WTC11 (cell line): Measurements from ENCODE around the gene CHMP5. TPM values are rescaled to one million over a fixed set of nuclear protein-coding genes. Genes with fewer than 3 reads are reported as not detected.

ENCODE experiments used
- ATAC-seq: fragments of 200-7000 bp; cut with Tn5 transposase; 2 replicates; pipeline ENCODE4 v1.10.0; 2021; ENCODE audit warnings: mild to moderate bottlenecking, moderate library complexity
- CTCF ChIA-PET: fragments of 300-600 bp; sonication (Branson Sonifier 250); formaldehyde crosslinking; loops from one replicate; lab custom pipeline; 2021; ENCODE audit warnings: antibody characterized with exemption; lab: Charles Lee
- POLR2A ChIA-PET: fragments of 350-600 bp; sonication (Branson Sonifier 250); formaldehyde crosslinking; loops from one replicate; lab custom pipeline; 2021; ENCODE audit warnings: antibody characterized with exemption; lab: Charles Lee
- DNase-seq: peaks from one replicate; pipeline ENCODE4 v3.0.0; 2021; ENCODE audit warnings: low spot score
- H3K27ac Mint-ChIP-seq: 2 replicates; pipeline ENCODE4 v1.8.0; 2021; ENCODE audit warnings: mixed read lengths
- H3K27me3 Mint-ChIP-seq: 2 replicates; pipeline ENCODE4 v1.8.0; 2021; ENCODE audit warnings: low read depth, mild to moderate bottlenecking, moderate library complexity, mixed read lengths
- H3K36me3 Mint-ChIP-seq: 2 replicates; pipeline ENCODE4 v1.8.0; 2021; ENCODE audit warnings: mixed read lengths
- H3K4me1 Mint-ChIP-seq: 2 replicates; pipeline ENCODE4 v1.8.0; 2022; ENCODE audit warnings: mixed read lengths
- H3K4me3 Mint-ChIP-seq: 2 replicates; pipeline ENCODE4 v1.8.0; 2021; ENCODE audit warnings: mild to moderate bottlenecking, moderate library complexity, mixed read lengths
- H3K9me3 Mint-ChIP-seq: 2 replicates; pipeline ENCODE4 v1.8.0; 2021; ENCODE audit warnings: mixed read lengths
- ARID4B ChIP-seq: sonication (generic); formaldehyde crosslinking; IDR thresholded peaks from 2 replicates; pipeline ENCODE4 v1.8.0; 2023; ENCODE audit warnings: missing genetic modification reagents, mild to moderate bottlenecking, borderline replicate concordance
- ATF6 ChIP-seq: sonication (generic); formaldehyde crosslinking; IDR thresholded peaks from 2 replicates; pipeline ENCODE4 v1.8.1; 2023; ENCODE audit warnings: mild to moderate bottlenecking, missing genetic modification reagents
- CREM ChIP-seq: sonication (generic); formaldehyde crosslinking; IDR thresholded peaks from 2 replicates; pipeline ENCODE4 v1.8.1; 2022; ENCODE audit warnings: mild to moderate bottlenecking, missing genetic modification reagents, moderate library complexity
- E2F1 ChIP-seq: sonication (generic); formaldehyde crosslinking; IDR thresholded peaks from 2 replicates; pipeline ENCODE4 v1.8.0; 2022; ENCODE audit warnings: mild to moderate bottlenecking, missing genetic modification reagents
- ESRRA ChIP-seq: sonication (generic); formaldehyde crosslinking; IDR thresholded peaks from 2 replicates; pipeline ENCODE4 v1.8.1; 2022; ENCODE audit warnings: mild to moderate bottlenecking, missing genetic modification reagents, borderline replicate concordance
- MAX ChIP-seq: sonication (generic); formaldehyde crosslinking; IDR thresholded peaks from 2 replicates; pipeline ENCODE4 v1.8.0; 2022; ENCODE audit warnings: mild to moderate bottlenecking, missing genetic modification reagents
- MLX ChIP-seq: sonication (generic); formaldehyde crosslinking; IDR thresholded peaks from 2 replicates; pipeline ENCODE4 v1.8.1; 2023; ENCODE audit warnings: mild to moderate bottlenecking, missing genetic modification reagents, moderate library complexity
- MXD4 ChIP-seq: fragments of 250-450 bp; sonication (Bioruptor Pico); IDR thresholded peaks from 2 replicates; pipeline ENCODE4 v1.8.0; 2021; ENCODE audit warnings: mild to moderate bottlenecking, moderate library complexity, borderline replicate concordance
- NR2C2 ChIP-seq: sonication (generic); formaldehyde crosslinking; IDR thresholded peaks from 2 replicates; pipeline ENCODE4 v1.8.0; 2022; ENCODE audit warnings: mild to moderate bottlenecking, missing genetic modification reagents
- PRRX2 ChIP-seq: fragments of 250-450 bp; sonication (Bioruptor Pico); IDR thresholded peaks from 2 replicates; pipeline ENCODE4 v1.8.0; 2021; ENCODE audit warnings: mild to moderate bottlenecking
- TEAD1 ChIP-seq: sonication (generic); formaldehyde crosslinking; IDR thresholded peaks from 2 replicates; pipeline ENCODE4 v1.8.0; 2022; ENCODE audit warnings: mild to moderate bottlenecking, missing genetic modification reagents
- TEAD4 ChIP-seq: sonication (generic); formaldehyde crosslinking; IDR thresholded peaks from 2 replicates; pipeline ENCODE4 v1.8.0; 2022; ENCODE audit warnings: mild to moderate bottlenecking, missing genetic modification reagents
- ZMAT4 ChIP-seq: fragments of 250-450 bp; sonication (Bioruptor Pico); IDR thresholded peaks from 2 replicates; pipeline ENCODE4 v1.9.0; 2021; ENCODE audit warnings: mild to moderate bottlenecking
- ZNF425 ChIP-seq: fragments of 250-450 bp; sonication (Bioruptor Pico); conservative IDR thresholded peaks from 2 replicates; pipeline ENCODE4 v1.9.0; 2021; ENCODE audit warnings: mild to moderate bottlenecking
- ZNF532 ChIP-seq: fragments of 250-450 bp; sonication (Bioruptor Pico); IDR thresholded peaks from 2 replicates; pipeline ENCODE4 v1.9.0; 2021; ENCODE audit warnings: mild to moderate bottlenecking, borderline replicate concordance
- total RNA-seq: library from RNA; stranded (reverse); gene quantifications from 3 replicates; pipeline ENCODE4 v1.2.3, GENCODE V29; 2021

The CHMP5 gene
- total RNA-seq, 1 experiment from 2014 or later = 46.2 TPM

- ChIA-PET POLR2A (no interaction called here), CTCF (interaction anchor here (1.4 to 3.3 kb wide), 3 partner anchors 9 to 173 kb away, joined by 3 to 12 read pairs (median 4); no protein-coding TSS in a partner anchor)
- no peak for DNase-seq
- no peaks in the 10 kb centered on the region for H3K9me3 Mint-ChIP-seq
- no peaks in the 10 kb centered on the region for H3K36me3 Mint-ChIP-seq
- no peak overlapping the region for H3K4me3 Mint-ChIP-seq
- TF ChIP-seq TEAD4 = no peak
- TF ChIP-seq ARID4B = no peak
- TF ChIP-seq ESRRA (CRISPR knock-in tag) = no peak
- no peak for TF ChIP-seq ZNF425 (CRISPR knock-in tag)
- no peak for TF ChIP-seq MLX (CRISPR knock-in tag)
- no peak for TF ChIP-seq ZNF532 (CRISPR knock-in tag)
- no peak for TF ChIP-seq PRRX2 (CRISPR knock-in tag)
- no peak for TF ChIP-seq TEAD1
- no peak for TF ChIP-seq CREM (CRISPR knock-in tag)
- no peak for TF ChIP-seq MXD4 (CRISPR knock-in tag)
- no peak for TF ChIP-seq E2F1 (CRISPR knock-in tag)
- TF ChIP-seq ATF6 = no peak
- no peak for TF ChIP-seq ZMAT4 (CRISPR knock-in tag)
- no peak for TF ChIP-seq MAX (CRISPR knock-in tag)
- no peak for TF ChIP-seq NR2C2 (CRISPR knock-in tag)
- H3K27me3 Mint-ChIP-seq = no peaks in the 10 kb centered on the region
- ATAC-seq = no peak
- H3K27ac Mint-ChIP-seq = no peak overlapping the region
- no peaks in the 10 kb centered on the region for H3K4me1 Mint-ChIP-seq
Observed at GRCh38 chr9:33242609-33243134, 22.2 kb upstream of the CHMP5 start.
